ENCODE data around the gene HTRA3.

The HTRA3 gene

GRCh38 chr4:8262637-8263322 is 6.8 kb upstream of the HTRA3 start:
- in situ Hi-C loops (cut with MboI; ENCODE audit: low pct_unique_long_range_greater_than_20kb, low sequenced_read_pairs) = no loop called here
- no peak for DNase-seq

- in situ Hi-C loops (cut with MboI; ENCODE audit: low pct_unique_long_range_greater_than_20kb, low sequenced_read_pairs) = no loop called here
- DNase-seq = no peak
Measured at GRCh38 chr4:8263397-8263796, 6.2 kb upstream of the HTRA3 start.

- in situ Hi-C loops (cut with MboI; ENCODE audit: low pct_unique_long_range_greater_than_20kb, low sequenced_read_pairs) = no loop called here
- DNase-seq = no peak
Measured at GRCh38 chr4:8264106-8264505, 5.4 kb upstream of the HTRA3 start.

- in situ Hi-C loops (cut with MboI; ENCODE audit: low pct_unique_long_range_greater_than_20kb, low sequenced_read_pairs) = no loop called here
- DNase-seq = no peak
Measured at GRCh38 chr4:8265171-8265929, 4.2 kb upstream of the HTRA3 start.

GRCh38 chr4:8266088-8266487 is 3.5 kb upstream of the HTRA3 start:
- DNase-seq = no peak
- in situ Hi-C loops (cut with MboI; ENCODE audit: low pct_unique_long_range_greater_than_20kb, low sequenced_read_pairs) = no loop called here

GRCh38 chr4:8266508-8266907 is 3.0 kb upstream of the HTRA3 start:
- no peak for DNase-seq
- in situ Hi-C loops (cut with MboI; ENCODE audit: low pct_unique_long_range_greater_than_20kb, low sequenced_read_pairs) = no loop called here

GRCh38 chr4:8267077-8267476 is 2.5 kb upstream of the HTRA3 start:
- peak; percentile 68 for DNase-seq

GRCh38 chr4:8268211-8268610 is 1.3 kb upstream of the HTRA3 start:
- no peak for DNase-seq
- in situ Hi-C loops (cut with MboI; ENCODE audit: low pct_unique_long_range_greater_than_20kb, low sequenced_read_pairs) = no loop called here

More at GRCh38 chr4:8267077-8267476, 2.5 kb upstream of the HTRA3 start:
- in situ Hi-C loops (cut with MboI; ENCODE audit: low pct_unique_long_range_greater_than_20kb, low sequenced_read_pairs) = no loop called here

- DNase-seq = no peak
- in situ Hi-C loops (cut with MboI; ENCODE audit: low pct_unique_long_range_greater_than_20kb, low sequenced_read_pairs) = no loop called here
Measured at GRCh38 chr4:8268901-8269534, 536 bp upstream of the HTRA3 start.

GRCh38 chr4:8270418-8270771 is 841 bp downstream of the HTRA3 start:
- no peak for DNase-seq
- in situ Hi-C loops (cut with MboI; ENCODE audit: low pct_unique_long_range_greater_than_20kb, low sequenced_read_pairs) = no loop called here

GRCh38 chr4:8270912-8271815 is 1.6 kb downstream of the HTRA3 start:
- no peak for DNase-seq
- in situ Hi-C loops (cut with MboI; ENCODE audit: low pct_unique_long_range_greater_than_20kb, low sequenced_read_pairs) = no loop called here

- in situ Hi-C loops (cut with MboI; ENCODE audit: low pct_unique_long_range_greater_than_20kb, low sequenced_read_pairs) = no loop called here
- DNase-seq = no peak
Measured at GRCh38 chr4:8271821-8272220, 2.3 kb downstream of the HTRA3 start.

GRCh38 chr4:8272472-8273428 is 3.2 kb downstream of the HTRA3 start:
- DNase-seq = no peak
- in situ Hi-C loops (cut with MboI; ENCODE audit: low pct_unique_long_range_greater_than_20kb, low sequenced_read_pairs) = no loop called here

- DNase-seq = no peak
- in situ Hi-C loops (cut with MboI; ENCODE audit: low pct_unique_long_range_greater_than_20kb, low sequenced_read_pairs) = no loop called here
Measured at GRCh38 chr4:8273450-8273849, 3.9 kb downstream of the HTRA3 start.

GRCh38 chr4:8274066-8274652 is 4.6 kb downstream of the HTRA3 start:
- no peak for DNase-seq

GRCh38 chr4:8274765-8275547 is 5.4 kb downstream of the HTRA3 start:
- no peak for DNase-seq
- in situ Hi-C loops (cut with MboI; ENCODE audit: low pct_unique_long_range_greater_than_20kb, low sequenced_read_pairs) = no loop called here

More at GRCh38 chr4:8274066-8274652, 4.6 kb downstream of the HTRA3 start:
- in situ Hi-C loops (cut with MboI; ENCODE audit: low pct_unique_long_range_greater_than_20kb, low sequenced_read_pairs) = no loop called here

- no peak for DNase-seq
Measured at GRCh38 chr4:8275548-8275910, 6.0 kb downstream of the HTRA3 start.

More at GRCh38 chr4:8275548-8275910, 6.0 kb downstream of the HTRA3 start:
- in situ Hi-C loops (cut with MboI; ENCODE audit: low pct_unique_long_range_greater_than_20kb, low sequenced_read_pairs) = no loop called here

Measured in KBM-7 (cell line).